GM18526 (cell line): ENCODE results near the gene KLHL30.

Experiments
- POLR2A ChIP-seq: IDR thresholded peaks from 3 replicates; pipeline ENCODE4 v1.6.1; 2011; ENCODE audit not compliant: insufficient read length; ENCODE audit errors: extremely low read depth

Gene KLHL30

DNA sequence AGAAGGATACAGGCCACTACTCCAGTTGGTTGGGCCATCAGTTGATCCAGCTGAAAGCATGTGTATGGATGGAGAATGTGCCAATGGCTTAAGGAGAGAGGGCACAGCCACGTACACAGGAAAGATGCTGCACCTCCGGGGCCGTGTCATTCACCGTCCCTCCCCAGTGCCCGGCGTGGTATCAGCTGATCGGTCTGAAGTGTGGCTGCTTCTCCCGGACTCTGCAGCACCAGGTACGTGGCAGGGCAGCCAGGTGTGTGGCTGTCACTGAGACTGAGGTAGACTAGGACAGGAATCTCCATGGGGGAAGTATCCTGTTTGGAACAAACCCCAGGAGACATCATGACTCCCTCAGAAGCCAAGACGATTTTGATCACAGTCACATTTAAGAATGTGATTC, 16.1 kb downstream of the KLHL30 start:
- no peak for TF ChIP-seq POLR2A

DNA sequence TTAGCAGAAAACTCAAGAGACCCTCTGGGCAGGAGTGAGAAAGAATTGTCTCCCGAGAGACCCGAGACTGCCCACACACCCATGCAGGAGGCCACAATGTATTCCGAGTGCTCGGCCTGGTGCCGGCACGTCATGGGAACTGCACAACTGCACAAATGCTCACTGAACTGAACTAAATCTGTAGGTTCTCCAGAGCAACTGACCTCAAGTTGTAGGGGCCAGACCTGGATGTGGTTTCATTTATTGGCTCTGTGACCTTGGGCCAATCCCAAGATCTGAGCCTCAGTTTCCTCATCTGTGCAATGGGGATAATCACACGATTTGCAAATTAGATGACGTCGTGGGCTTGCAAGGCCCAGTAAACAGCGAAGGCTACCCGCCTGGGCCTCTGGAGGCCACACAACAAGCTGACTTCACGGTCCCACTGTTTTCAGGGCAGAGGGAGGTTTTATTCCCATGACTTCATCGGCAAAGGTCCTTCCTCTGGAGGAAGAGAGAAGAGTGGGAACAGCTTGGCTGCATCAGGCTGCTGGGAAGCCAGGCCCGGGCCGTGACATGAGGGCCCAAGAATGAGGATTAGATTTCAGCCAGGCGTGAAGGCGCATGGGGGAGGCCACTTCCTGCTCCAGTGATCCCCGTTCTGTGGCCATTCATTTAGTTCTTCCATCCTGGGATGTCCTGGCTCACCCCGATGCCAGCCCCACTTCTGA, 16.7 kb downstream of the KLHL30 start:
- no peak for TF ChIP-seq POLR2A

DNA sequence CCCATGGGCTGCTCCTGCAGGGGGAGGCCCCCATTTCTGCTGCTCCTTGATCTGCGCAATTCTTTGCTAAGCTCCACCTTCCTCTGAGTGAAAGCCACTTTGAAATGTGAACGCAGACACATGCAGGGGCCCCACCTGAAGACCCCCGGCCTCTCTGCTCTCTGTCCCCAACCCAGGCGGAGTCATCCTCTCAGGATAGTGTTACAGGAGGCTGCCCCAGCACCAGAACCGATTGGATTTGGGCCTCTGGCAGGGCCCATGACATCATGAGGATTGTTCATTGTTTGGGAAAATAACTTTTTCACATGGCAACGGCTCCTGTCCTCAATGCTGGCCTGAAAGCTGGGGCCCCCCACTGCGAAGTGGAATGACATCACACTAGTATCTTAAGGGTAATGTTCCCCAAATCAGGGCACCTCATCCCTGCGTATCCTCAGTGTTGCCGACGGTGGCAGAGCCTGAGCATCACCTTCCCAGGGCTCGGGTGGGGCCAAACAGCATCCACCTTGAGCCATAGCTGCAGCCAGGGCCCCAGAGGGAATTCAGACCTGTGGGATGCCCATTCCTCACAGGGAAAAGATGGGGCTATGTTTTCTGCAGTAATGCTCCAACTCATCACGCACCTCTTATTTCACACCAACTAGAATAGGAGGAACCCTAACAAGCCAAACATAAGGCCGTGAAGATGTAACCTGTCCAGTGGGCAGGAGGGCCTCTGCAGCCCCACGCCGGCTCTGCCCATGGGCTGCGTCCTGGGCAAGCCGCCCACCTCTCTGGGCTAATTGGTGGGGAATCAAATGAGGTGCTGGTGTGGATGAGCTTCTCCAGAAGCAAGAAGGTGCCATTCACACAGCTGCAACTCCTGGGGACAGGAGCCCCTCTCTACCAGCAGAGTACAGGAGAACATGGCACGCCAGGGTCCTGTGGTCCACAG, 17.6 kb downstream of the KLHL30 start:
- no peak for TF ChIP-seq POLR2A

DNA sequence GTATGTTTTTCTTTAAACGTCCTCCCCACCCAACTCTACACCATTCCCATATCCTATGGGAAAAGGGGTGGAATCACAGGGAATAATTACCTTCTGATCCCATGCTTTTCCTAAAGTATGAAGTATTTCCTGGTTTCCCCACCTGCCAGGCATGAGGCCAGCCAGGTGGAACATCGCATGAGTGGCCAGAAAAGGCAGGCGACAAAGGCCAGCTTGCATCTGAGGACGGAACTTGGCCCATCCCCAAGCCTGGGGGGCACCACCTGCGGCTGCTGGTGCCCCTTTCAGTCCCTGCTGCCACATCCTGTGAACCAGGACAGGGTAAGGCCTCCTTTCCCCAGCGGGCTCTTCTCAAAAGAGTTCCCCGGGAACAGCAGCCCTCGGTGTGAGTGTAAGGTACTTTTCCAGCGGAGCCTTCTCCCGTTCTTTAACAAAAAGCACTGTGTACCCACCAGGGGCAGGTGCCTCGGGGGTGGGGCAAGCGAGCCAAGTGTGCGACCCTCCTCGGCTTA, 19.1 kb downstream of the KLHL30 start:
- TF ChIP-seq POLR2A = no peak

DNA sequence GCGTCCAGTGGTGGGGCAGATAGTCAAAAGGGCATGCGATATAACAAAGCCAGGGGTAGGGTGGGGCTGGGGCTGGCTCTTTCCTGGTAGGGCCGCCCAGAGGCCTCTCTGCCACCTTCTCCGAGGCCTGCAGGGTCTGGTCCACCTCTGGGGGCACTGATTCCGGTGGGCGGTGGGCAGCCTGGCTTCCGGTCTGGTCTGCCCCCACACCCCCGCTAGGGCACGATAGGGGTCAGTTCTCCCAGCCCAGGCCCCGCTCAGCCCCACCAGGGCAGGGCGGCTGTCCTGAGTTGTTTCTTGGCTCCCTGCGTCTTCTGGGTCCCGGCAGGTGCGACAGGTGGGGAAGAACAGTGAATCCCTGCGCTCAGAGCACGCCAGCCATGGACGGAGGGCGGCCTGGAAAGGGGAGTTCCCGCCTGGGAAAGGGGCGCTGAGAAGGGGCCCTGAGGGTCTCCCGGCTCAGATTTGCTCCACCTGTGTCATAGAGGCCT, 19.6 kb downstream of the KLHL30 start:
- no peak for TF ChIP-seq POLR2A

GRCh38 chr2:238158509-238159070, 20.1 kb downstream of the KLHL30 start, which contains the start of gene ERFE:
TSS of gene ERFE (plus strand) at chr2:238158970. CDS start at chr2:238159008, 38 bp downstream.
- no peak for TF ChIP-seq POLR2A

GRCh38 chr2:238159071-238159539, 20.6 kb downstream of the KLHL30 start:
- no peak for TF ChIP-seq POLR2A

- no peak for TF ChIP-seq POLR2A
Measured at GRCh38 chr2:238159661-238160205, 21.3 kb downstream of the KLHL30 start.

DNA sequence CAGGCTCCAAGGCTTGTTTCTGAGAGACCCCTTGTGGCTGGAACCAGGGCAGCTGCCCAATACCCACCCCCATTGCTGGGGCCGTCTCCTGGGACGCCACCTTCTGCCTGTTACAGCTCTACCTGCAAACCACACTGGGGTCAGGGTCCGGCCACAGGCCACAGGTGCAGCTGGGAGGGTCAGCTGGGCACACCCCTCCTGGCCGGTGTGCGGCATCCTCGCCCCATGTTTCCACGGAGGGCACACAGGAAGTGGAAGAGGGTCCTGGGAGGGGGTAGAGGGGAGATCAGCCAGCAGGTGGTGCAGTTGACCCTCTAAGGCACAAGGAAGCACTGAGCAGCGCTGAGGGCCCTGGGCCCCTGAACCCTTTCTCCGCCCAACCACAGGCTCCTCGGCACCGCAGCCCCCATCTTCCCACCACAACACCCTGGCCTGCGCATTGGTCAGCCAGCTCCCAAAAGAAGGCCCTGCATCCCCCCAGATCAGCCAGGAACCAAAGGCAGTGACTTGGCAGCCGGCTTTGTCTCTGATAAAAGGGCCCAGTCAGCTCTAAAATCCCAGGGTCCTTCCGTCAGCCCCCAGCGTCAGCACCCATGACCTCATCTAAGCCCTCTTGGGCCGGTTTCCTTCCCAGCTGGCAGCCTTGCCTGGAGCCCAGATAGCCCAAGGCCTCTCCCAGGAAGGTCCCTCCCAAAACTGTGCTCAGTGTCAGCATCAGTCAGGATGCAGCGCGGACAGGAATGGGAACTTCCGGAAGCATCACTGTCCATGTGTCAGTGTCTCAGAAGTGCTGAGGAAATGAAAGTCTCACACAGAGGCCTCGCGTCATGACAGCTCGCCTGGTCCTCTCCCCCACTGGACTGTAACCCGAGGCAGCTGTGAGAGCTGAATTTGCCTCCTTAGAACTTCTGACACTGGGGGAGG, 22.0 kb downstream of the KLHL30 start:
- no peak for TF ChIP-seq POLR2A

DNA sequence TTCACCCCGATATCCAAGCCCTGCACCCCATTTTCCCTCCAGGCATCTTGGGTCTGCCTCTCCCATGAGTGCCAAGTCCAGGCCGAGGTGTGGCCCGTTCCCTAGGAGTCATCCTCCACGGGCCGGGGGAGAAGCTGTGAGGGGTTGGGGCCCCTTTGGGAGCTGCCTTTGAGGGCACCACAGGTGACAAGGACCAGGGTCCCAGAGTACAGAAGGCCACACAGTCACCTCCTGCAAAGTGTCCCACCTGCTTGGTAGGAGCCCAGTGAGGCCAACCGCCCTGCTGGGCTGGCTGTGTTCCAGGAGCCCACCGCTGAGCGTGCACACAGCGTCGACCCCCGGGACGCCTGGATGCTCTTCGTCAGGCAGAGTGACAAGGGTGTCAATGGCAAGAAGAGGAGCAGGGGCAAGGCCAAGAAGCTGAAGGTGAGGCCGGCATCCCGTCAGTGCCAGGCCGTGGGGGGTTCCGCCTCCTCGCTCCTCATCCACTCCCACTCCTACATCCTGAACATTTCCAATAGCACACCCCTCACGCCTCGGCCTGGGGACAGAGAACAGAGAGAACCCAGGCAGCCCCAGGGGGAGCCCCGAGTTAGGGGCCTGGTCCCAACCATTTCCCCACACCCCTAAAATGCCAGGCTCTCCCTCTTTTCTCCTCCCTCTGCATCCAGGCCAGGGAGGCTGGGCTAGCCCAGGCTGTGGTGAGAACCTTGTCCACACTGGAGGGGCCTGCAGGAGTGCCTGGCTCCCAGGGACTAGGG, 23.0 kb downstream of the KLHL30 start:
- no peak for TF ChIP-seq POLR2A

DNA sequence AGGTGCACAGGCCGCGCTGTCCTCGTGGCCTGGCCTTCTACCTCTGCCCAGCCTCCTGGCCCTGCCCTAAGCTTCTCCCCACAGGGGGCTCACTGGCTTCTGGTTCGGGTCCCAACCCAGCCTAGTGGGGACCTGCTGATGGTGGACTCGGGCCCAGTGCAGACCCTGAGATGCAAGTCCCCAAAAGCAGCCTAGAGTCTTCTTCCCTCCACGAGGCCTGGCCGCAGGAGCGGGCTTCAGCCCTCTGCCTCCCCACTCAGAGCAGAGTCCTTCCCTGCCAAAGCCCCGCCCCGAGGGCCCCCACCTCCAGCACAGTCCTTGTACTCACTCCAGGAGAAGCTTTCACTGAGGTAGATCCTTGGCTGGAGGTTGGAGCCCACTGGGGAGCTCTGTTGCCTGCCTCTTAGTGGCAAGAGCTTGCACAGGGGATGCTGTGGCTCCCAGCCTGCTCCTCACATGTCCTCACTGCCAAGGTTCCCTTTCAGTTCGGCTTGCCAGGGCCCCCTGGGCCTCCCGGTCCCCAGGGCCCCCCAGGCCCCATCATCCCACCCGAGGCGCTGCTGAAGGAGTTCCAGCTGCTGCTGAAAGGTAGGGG, 23.9 kb downstream of the KLHL30 start:
- no peak for TF ChIP-seq POLR2A

DNA sequence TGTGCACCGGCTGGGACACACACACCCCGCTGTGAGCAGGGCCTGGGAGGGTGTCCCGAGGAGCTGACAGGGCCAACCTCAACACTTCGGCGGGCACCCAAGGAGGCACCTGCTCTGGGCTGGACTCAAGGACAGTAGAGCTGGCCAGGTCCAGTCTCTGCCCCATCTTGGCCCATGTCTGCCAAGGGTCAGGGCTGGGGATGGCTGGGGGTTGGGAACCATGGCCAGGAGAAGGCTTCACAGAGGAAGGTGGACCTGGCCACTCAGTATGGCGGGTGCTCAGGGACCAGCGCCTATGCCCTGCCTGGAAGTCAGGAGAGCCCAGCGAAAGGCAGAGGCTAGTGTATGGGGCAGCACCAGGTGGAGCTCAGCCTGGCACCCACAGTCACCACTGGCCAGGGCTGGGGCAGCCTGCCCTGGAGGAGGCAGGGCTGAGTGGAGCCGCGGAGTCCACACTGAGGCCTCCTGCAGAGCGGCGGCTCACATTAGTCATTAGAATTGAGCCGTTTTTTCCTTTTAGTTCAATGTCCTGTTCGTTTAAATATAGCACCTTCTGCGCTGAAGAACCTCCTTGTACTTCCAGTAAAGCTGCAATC, 24.5 kb downstream of the KLHL30 start:
- no peak for TF ChIP-seq POLR2A
